Measurements from ENCODE around the gene DMPK.
"Not testable (repeated sequence)": the region's sequence is repeated elsewhere in the genome, so short reads cannot be mapped to it uniquely, and the experiment has no call there.

DMPK gene

GRCh38 chr19:45730368-45731288 lies 51.7 kb downstream of the DMPK start, which contains the start of gene FBXO46:
TSS of gene FBXO46 (minus strand) at chr19:45730896. CDS start at chr19:45713495, 17,401 bp downstream.
- DNase-seq, result peak; percentile 96

- DNase-seq, result no peak
These were observed 52.4 kb downstream of the DMPK start for GRCh38 chr19:45729800-45730290.

DNA sequence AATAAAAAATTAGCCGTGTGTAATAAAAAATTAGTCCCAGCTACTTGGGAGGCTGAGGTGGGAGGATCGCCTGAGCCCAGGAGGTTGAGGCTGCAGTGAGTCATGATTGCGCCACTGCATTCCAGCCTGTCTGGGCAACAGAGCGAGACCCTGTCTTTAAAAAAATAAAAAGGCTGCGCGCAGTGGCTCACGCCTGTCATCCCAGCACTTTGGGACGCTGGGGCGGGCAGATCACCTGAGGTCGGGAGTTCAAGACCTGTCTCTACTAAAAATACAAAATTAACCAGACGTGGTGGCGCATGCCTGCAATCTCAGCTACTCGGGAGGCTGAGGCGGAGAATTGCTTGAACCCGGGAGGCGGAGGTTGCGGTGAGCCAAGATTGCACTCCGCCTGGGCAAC lies 53.6 kb downstream of the DMPK start:
- not testable (repeated sequence) for DNase-seq

DNA sequence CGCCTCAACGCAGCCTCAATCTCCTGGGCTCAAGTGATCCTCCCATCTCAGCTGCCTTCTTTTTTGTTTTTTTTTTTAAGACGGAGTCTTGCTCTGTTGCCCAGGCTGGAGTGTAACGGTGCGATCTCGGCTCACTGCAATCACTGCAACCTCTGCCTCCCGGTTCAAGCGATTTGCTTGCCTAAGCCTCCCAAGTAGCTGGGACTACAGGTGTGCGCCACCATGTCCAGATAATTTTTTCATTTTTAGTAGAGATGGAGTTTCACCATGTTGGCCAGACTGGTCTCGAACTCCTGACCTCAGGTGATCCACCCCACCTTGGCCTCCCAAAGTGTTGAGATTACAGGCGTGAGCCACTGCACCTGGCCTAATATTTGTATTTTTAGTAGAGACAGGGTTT lies 62.2 kb downstream of the DMPK start:
- DNase-seq, result not testable (repeated sequence)

Data from CD4-positive, alpha-beta T cell treated with Interleukin-15 for 1 hour (primary cell).